K562 (cell line): ENCODE data around the gene HEMK1. TPM values are rescaled to one million over a fixed set of nuclear protein-coding genes. Genes with fewer than 3 reads are reported as not detected.

Experiments
- BHLHE40 ChIP-seq: IDR thresholded peaks from 2 replicates; pipeline ENCODE4 v1.6.1; 2011; ENCODE audit warnings: low read length, improper control_type of control experiment
- CHCHD3 ChIP-seq: fragments of 250-450 bp; sonication (Bioruptor Pico); IDR thresholded peaks from 2 replicates; pipeline ENCODE4 v2.1.2; 2022; ENCODE audit warnings: mild to moderate bottlenecking
- E2F6 ChIP-seq, 2 experiments: IDR thresholded peaks; 2 replicates each; pipeline ENCODE4 v1.6.1; 2011; ENCODE audit warnings: borderline replicate concordance in 1 of 2, control low read depth in 1 of 2, low read depth in 1 of 2, low read length in 1 of 2, mild to moderate bottlenecking in 1 of 2, mixed read lengths in 1 of 2, moderate library complexity in 1 of 2; ENCODE audit not compliant: insufficient read depth in 1 of 2, insufficient read length in 1 of 2, poor library complexity in 1 of 2, severe bottlenecking in 1 of 2; ENCODE audit errors: extremely low read depth in 1 of 2
- FOSL1 ChIP-seq: fragments of 200-800 bp; sonication (Bioruptor generic); conservative IDR thresholded peaks from 2 replicates; pipeline ENCODE4 v1.6.1; 2016; ENCODE audit warnings: missing genetic modification characterization, missing compliant biosample characterization
- FOXM1 ChIP-seq, 2 experiments: fragments of 450-650 bp in 1 of 2; sonication (generic) in 1 of 2; formaldehyde crosslinking in 1 of 2; IDR thresholded peaks; 2 replicates each; pipeline versions ENCODE4 v1.6.1 to v1.9.0; 2017 to 2022; ENCODE audit warnings: low read depth in 2 of 2, mild to moderate bottlenecking in 2 of 2, missing genetic modification reagents in 1 of 2, moderate library complexity in 1 of 2
- LARP7 ChIP-seq: fragments of 450-650 bp; IDR thresholded peaks from 2 replicates; pipeline ENCODE4 v1.6.1; 2016
- MAFG ChIP-seq: fragments of 450-650 bp; conservative IDR thresholded peaks from 2 replicates; pipeline ENCODE4 v1.6.1; 2016; ENCODE audit warnings: missing genetic modification characterization, missing compliant biosample characterization
- MAX ChIP-seq: sonication (generic); formaldehyde crosslinking; IDR thresholded peaks from 2 replicates; pipeline ENCODE4 v1.9.0; 2022; ENCODE audit warnings: mild to moderate bottlenecking, missing genetic modification reagents
- NFE2 ChIP-seq: IDR thresholded peaks from 2 replicates; pipeline ENCODE4 v1.6.1; 2014; ENCODE audit warnings: antibody characterized with exemption, low read depth
- NFIC ChIP-seq: fragments of 450-650 bp; IDR thresholded peaks from 2 replicates; pipeline ENCODE4 v1.6.1; 2017; ENCODE audit warnings: mild to moderate bottlenecking, inconsistent platforms
- PRDM10 ChIP-seq: fragments of 450-650 bp; IDR thresholded peaks from 2 replicates; pipeline ENCODE4 v1.6.1; 2018; ENCODE audit not compliant: partially characterized antibody
- SOX6 ChIP-seq: fragments of 450-650 bp; IDR thresholded peaks from 2 replicates; pipeline ENCODE4 v1.6.1; 2014; ENCODE audit warnings: mild to moderate bottlenecking
- STAT5A ChIP-seq: IDR thresholded peaks from 2 replicates; pipeline ENCODE4 v1.6.1; 2012; ENCODE audit warnings: low read length, inconsistent platforms, borderline replicate concordance
- TAL1 ChIP-seq: fragments of 450-650 bp; IDR thresholded peaks from 2 replicates; pipeline ENCODE4 v1.6.1; 2016; ENCODE audit warnings: mild to moderate bottlenecking
- ZEB2 ChIP-seq: fragments of 450-650 bp; IDR thresholded peaks from 2 replicates; pipeline ENCODE4 v1.6.1; 2016
- ZHX1 ChIP-seq: fragments of 150-350 bp; conservative IDR thresholded peaks from 2 replicates; pipeline ENCODE4 v1.6.1; 2014; ENCODE audit warnings: low read length
- ZNF253 ChIP-seq: fragments of 250-450 bp; sonication (Bioruptor Pico); conservative IDR thresholded peaks from 2 replicates; pipeline ENCODE4 v1.6.1; 2021; ENCODE audit warnings: mild to moderate bottlenecking
- ZNF324 ChIP-seq: fragments of 250-450 bp; sonication (Bioruptor Pico); IDR thresholded peaks from 2 replicates; pipeline ENCODE4 v1.4.0; 2020; ENCODE audit warnings: mild to moderate bottlenecking
- polyA plus RNA-seq, 8 experiments: library from polyadenylated mRNA; depleted of rRNA in 4 of 8; stranded (reverse) in 5 of 8; unstranded in 3 of 8; fragments of >200 nt; fragmentation: Nextera tagmentation in 2 of 8; fragmentation: Illumina TruSeq in 1 of 8; extraction: Ambion mirVana in 2 of 8; extraction: Trizol in 1 of 8; gene quantifications; 2 replicates each; pipeline versions ENCODE4 v1.2.1 to v1.2.3, GENCODE V29; 2011 to 2014; ENCODE audit warnings: inconsistent platforms in 1 of 8, missing spikeins in 1 of 8
- total RNA-seq, 7 experiments: library from RNA; depleted of rRNA in 6 of 7; stranded (reverse); fragments of >200 nt in 6 of 7; fragmentation: Illumina TruSeq in 2 of 7; extraction: Trizol in 2 of 7; gene quantifications; 2 replicates each; pipeline versions ENCODE4 v1.2.1 to v1.2.3, GENCODE V29; 2011 to 2021; ENCODE audit warnings: low replicate concordance in 1 of 7

The HEMK1 gene
- total and polyA plus RNA-seq, 9 of the 15 experiments (the other 6 are each of a cell fraction or from before 2014, with no cell fraction given), result 2.0 to 16.8 (median 11.4) TPM

- peak; percentile 82 to 92 for TF ChIP-seq E2F6 (IDR thresholded peaks at IDR 0.05; ENCODE audit: borderline replicate concordance in 1 of 2, extremely low read depth in 1 of 2, insufficient read depth in 1 of 2, insufficient read length in 1 of 2, low read depth in 1 of 2, low read length in 1 of 2, poor library complexity in 1 of 2, severe bottlenecking in 1 of 2)
- TF ChIP-seq NFIC, result peak; percentile 71
- no peak for TF ChIP-seq ZNF324 (CRISPR knock-in tag)
- TF ChIP-seq NFE2, result peak; percentile 79
- TF ChIP-seq MAX (CRISPR knock-in tag), result peak; percentile 95
- no peak for TF ChIP-seq ZNF253 (CRISPR knock-in tag)
- peak; percentile 55; the same call in 1 of the 2 replicates for TF ChIP-seq FOXM1 (IDR thresholded peaks at IDR 0.05; ENCODE audit: low read depth)
- no peak for TF ChIP-seq FOXM1 (CRISPR knock-in tag; IDR thresholded peaks at IDR 0.05; ENCODE audit: low read depth)
- peak; percentile 88 for TF ChIP-seq ZEB2
- TF ChIP-seq PRDM10, result peak; percentile 94
- no peak for TF ChIP-seq CHCHD3 (CRISPR knock-in tag)
- 0 out of 2 replicates have a peak, but pooled peaks have one; percentile 56 for TF ChIP-seq LARP7
- TF ChIP-seq ZHX1, result no peak
- peak; percentile 53; the same call in 1 of the 2 replicates for TF ChIP-seq SOX6
- peak; percentile 92 for TF ChIP-seq TAL1
- peak; percentile 93 for TF ChIP-seq BHLHE40
- TF ChIP-seq STAT5A, result peak; percentile 72
- peak; percentile 37; the same call in 1 of the 2 replicates for TF ChIP-seq FOSL1 (tag)
- TF ChIP-seq MAFG (tag), result peak; percentile 39; the same call in 1 of the 2 replicates
These were observed 29.7 kb upstream of the HEMK1 start (continued) for GRCh38 chr3:50539356-50540286.
